ENCODE results near the gene CYB561. TPM values are rescaled to one million over a fixed set of nuclear protein-coding genes. Genes with fewer than 3 reads are reported as not detected.
A peak's percentile ranks its signal among the peaks of the same experiment; 100 is the strongest.

Gene CYB561
- total RNA-seq, 1 experiment from 2014 or later: 29.1 TPM

DNA sequence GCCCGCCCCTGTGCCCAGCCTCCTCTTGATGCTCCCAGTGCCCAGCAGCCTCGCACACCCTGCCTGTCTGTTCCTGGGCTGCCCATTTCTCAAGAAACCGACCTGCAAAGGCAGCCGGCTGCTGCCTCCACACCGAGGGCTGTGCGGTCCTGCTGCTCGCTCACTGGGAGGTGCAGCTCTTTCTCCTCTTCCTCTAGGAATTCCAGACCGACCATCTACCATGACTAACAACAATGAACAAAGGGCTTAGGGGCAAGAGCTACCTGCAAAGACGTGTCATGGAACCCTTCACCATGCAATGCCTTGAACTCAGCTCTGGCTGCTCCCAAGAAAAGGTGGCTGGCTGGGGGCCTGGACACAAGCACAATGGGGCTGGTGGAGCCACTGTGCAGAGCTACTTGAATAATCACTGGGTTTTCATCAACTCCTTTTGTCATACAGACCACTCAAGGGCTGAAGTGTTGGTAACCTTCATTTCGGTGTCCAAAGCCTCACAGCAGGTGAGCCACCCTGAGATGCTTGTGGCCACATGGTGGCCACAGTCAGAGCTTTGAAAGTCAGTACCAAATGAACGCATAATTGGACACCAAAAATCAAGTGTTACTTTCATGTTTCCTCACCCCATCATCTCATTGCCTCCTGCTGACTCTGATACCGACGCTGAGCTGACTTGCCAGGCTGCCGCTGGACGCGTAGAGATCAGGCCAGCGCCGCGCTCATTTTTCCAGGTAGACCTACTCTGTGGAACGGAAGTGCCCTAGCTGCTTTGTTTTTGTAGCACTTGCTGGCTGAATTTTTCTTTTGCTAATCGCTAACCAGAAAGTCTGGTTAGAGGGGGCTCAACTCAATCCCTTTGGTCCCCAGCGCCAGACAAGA is 19.8 kb downstream of the CYB561 start:
- BruUV-seq (replicated peaks): no TSS peak
- Histone ChIP-seq H3K36me3 (ENCODE audit: insufficient read depth, low read length, poor library complexity, severe bottlenecking) (no peaks in the 10 kb centered on the region), H3K27ac (ENCODE audit: low read depth, low read length, poor library complexity, severe bottlenecking) (no peak overlapping the region), H3K9me3 (ENCODE audit: low read depth, low read length, poor library complexity, severe bottlenecking) (no peaks in the 10 kb centered on the region), H3K27me3 (replicated peaks; ENCODE audit: insufficient read depth, low read depth, low read length, poor library complexity) (no peaks in the 10 kb centered on the region), H3K4me1 (ENCODE audit: insufficient read depth, low read length, poor library complexity, severe bottlenecking) (no peaks in the 10 kb centered on the region), H3K4me3 (ENCODE audit: low read depth, low read length, poor library complexity, severe bottlenecking) (no peak overlapping the region)
- DNase-seq (ENCODE audit: low spot score): no peak
- CTCF ChIA-PET: interaction anchor here (0.6 to 1.9 kb wide), 17 partner anchors 9 to 444 kb away, joined by 3 to 38 read pairs (median 4); partner anchors contain the start of gene MAP3K3
- POLR2A ChIA-PET (ENCODE audit: low non-redundant PET): no interaction called here
- no peak for TF ChIP-seq EZH2 (IDR thresholded peaks at IDR 0.05; ENCODE audit: borderline replicate concordance, low read depth, low read length, poor library complexity, severe bottlenecking)
- TF ChIP-seq CTCF (conservative IDR thresholded peaks at IDR 0.05; ENCODE audit: low read depth, low read length): no peak
- intact Hi-C loops (cut with micrococcal nuclease; ENCODE audit: unreplicated experiment): loop anchor here (10.0 kb wide), 1 partner anchor 269 kb away; no protein-coding TSS in a partner anchor

DNA sequence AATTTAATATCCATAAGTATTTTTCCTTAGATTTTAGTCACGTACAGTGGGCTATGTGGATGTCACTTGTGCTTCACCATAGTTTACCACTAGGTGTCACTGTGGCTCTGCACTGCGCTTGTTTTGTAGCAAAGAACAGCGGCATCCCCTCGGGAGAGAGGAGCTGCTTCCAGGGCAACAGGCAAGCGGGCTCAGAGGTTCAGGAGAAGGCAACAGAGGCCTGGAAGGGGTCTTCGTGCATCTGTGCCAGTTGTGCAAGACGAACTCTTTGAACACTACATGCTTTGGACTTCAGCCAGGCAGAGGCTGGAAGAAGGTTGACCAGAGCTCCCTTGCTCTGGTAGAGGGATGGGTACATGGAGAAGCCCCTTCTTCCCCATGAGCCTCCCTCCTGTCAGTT is 20.6 kb downstream of the CYB561 start:
- peak; percentile 89 for DNase-seq (ENCODE audit: low spot score)
- Histone ChIP-seq H3K4me3 (ENCODE audit: low read depth, low read length, poor library complexity, severe bottlenecking) (no peak overlapping the region), H3K27ac (ENCODE audit: low read depth, low read length, poor library complexity, severe bottlenecking) (no peak overlapping the region), H3K36me3 (ENCODE audit: insufficient read depth, low read length, poor library complexity, severe bottlenecking) (no peaks in the 10 kb centered on the region), H3K27me3 (replicated peaks; ENCODE audit: insufficient read depth, low read depth, low read length, poor library complexity) (no peaks in the 10 kb centered on the region), H3K9me3 (ENCODE audit: low read depth, low read length, poor library complexity, severe bottlenecking) (no peaks in the 10 kb centered on the region), H3K4me1 (ENCODE audit: insufficient read depth, low read length, poor library complexity, severe bottlenecking) (no peaks in the 10 kb centered on the region)
- POLR2A ChIA-PET (ENCODE audit: low non-redundant PET): no interaction called here
- intact Hi-C loops (cut with micrococcal nuclease; ENCODE audit: unreplicated experiment): loop anchor here (1.0 to 10.0 kb wide), 3 partner anchors 54 to 269 kb away; no protein-coding TSS in a partner anchor
- TF ChIP-seq CTCF (conservative IDR thresholded peaks at IDR 0.05; ENCODE audit: low read depth, low read length) (peak; percentile 94), EZH2 (IDR thresholded peaks at IDR 0.05; ENCODE audit: borderline replicate concordance, low read depth, low read length, poor library complexity, severe bottlenecking) (no peak)
- CTCF ChIA-PET: interaction anchor here (0.6 to 1.9 kb wide), 16 partner anchors 10 to 444 kb away, joined by 3 to 38 read pairs (median 4); partner anchors contain the start of gene MAP3K3
- BruUV-seq (replicated peaks): no TSS peak

GRCh38 chr17:63423963-63424362 is 22.1 kb downstream of the CYB561 start:
- ChIA-PET CTCF (no interaction called here), POLR2A (ENCODE audit: low non-redundant PET) (no interaction called here)
- no peak overlapping the region for H3K27ac ChIP-seq (ENCODE audit: low read depth, low read length, poor library complexity, severe bottlenecking)
- H3K27me3 ChIP-seq (replicated peaks; ENCODE audit: insufficient read depth, low read depth, low read length, poor library complexity): no peaks in the 10 kb centered on the region
- no peak overlapping the region for H3K4me3 ChIP-seq (ENCODE audit: low read depth, low read length, poor library complexity, severe bottlenecking)
- TF ChIP-seq CTCF (conservative IDR thresholded peaks at IDR 0.05; ENCODE audit: low read depth, low read length): no peak
- no peak for DNase-seq (ENCODE audit: low spot score)
- BruUV-seq (replicated peaks): no TSS peak
- H3K9me3 ChIP-seq (ENCODE audit: low read depth, low read length, poor library complexity, severe bottlenecking): no peaks in the 10 kb centered on the region
- no peaks in the 10 kb centered on the region for H3K36me3 ChIP-seq (ENCODE audit: insufficient read depth, low read length, poor library complexity, severe bottlenecking)
- no peaks in the 10 kb centered on the region for H3K4me1 ChIP-seq (ENCODE audit: insufficient read depth, low read length, poor library complexity, severe bottlenecking)
- intact Hi-C loops (cut with micrococcal nuclease; ENCODE audit: unreplicated experiment): loop anchor here (10.0 kb wide), 1 partner anchor 271 kb away; no protein-coding TSS in a partner anchor

All from A673 (cell line).